ENCODE measurements around the gene JMJD1C. TPM values are rescaled to one million over a fixed set of nuclear protein-coding genes. Genes with fewer than 3 reads are reported as not detected.

The JMJD1C gene
- total RNA-seq, 1 donor from 2014 or later: 105 TPM

DNA sequence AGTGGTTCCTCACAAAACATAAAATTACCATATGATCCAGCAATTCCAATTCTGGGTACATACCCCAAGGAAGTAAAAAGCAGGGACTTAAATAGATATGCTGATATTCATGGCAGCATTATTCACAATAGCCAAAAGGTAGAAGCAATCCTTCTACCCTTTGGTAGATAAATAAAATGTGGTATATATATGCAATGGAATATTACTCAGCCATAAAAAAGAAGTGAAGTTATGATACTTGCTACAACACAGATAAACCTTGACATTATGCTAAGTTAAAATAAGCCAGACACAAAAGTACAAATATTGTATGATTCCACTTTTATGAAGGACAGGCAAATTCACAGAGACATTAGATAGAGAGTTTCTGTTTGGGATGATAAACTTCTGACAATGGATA, 13.3 kb downstream of the JMJD1C start:
- TF ChIP-seq POLR2AphosphoS5 (IDR thresholded peaks at IDR 0.05; ENCODE audit: insufficient read depth in 1 of 2, low read depth in 1 of 2) (no peak), POLR2A (IDR thresholded peaks at IDR 0.05) (no peak)
- TF ChIP-seq, protein P1, sequence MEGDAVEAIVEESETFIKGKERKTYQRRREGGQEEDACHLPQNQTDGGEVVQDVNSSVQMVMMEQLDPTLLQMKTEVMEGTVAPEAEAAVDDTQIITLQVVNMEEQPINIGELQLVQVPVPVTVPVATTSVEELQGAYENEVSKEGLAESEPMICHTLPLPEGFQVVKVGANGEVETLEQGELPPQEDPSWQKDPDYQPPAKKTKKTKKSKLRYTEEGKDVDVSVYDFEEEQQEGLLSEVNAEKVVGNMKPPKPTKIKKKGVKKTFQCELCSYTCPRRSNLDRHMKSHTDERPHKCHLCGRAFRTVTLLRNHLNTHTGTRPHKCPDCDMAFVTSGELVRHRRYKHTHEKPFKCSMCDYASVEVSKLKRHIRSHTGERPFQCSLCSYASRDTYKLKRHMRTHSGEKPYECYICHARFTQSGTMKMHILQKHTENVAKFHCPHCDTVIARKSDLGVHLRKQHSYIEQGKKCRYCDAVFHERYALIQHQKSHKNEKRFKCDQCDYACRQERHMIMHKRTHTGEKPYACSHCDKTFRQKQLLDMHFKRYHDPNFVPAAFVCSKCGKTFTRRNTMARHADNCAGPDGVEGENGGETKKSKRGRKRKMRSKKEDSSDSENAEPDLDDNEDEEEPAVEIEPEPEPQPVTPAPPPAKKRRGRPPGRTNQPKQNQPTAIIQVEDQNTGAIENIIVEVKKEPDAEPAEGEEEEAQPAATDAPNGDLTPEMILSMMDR (IDR thresholded peaks at IDR 0.05): no peak
- intact Hi-C loops (cut with DNase I): no loop called here
- Histone ChIP-seq H3K27me3 (no peaks in the 10 kb centered on the region), H3K36me3 (no peaks in the 10 kb centered on the region), H3K9me3 (no peaks in the 10 kb centered on the region), H3K4me1 (peaks cover 5% of the 10 kb centered on the region), H3K4me3 (no peak overlapping the region), H3K27ac (no peak overlapping the region)
- DNase-seq (ENCODE audit: extremely low spot score in 2 of 2): no peak

DNA sequence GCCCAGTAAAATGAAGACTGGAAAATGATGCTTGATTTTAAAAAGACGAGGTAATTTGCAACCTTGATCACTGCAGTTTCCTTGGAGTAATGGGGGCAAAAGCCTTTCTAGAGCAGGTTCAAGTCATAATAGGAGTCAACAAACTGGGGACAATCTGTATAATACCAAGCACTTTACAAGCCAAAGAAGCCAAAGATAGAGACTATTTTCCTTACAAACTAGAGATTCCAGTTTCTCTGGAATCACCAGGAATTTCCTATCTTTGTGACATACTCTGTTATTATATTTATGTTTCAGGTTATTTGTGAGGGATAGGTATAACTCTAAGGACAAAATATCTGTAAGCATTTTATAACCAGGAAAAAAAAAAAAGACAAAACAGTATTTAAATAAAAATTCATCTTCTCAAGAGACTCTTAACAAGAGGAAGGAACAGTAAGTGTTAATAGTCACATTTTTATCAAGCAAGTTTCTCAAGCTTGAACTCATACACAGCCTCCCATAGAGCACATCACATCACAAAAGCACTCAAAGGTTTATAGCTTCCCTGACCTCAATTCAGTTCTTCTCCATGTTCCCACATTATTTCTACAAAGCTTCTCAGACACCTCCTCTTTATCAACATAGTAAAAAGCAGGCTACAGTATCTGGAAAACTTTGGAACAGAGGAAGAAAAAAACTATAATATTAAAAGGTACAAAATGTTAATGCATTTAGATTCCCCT, 18.9 kb downstream of the JMJD1C start:
- Histone ChIP-seq H3K36me3 (no peaks in the 10 kb centered on the region), H3K27me3 (no peaks in the 10 kb centered on the region), H3K9me3 (no peaks in the 10 kb centered on the region), H3K4me1 (no peaks in the 10 kb centered on the region), H3K4me3 (no peak overlapping the region), H3K27ac (no peak overlapping the region)
- TF ChIP-seq, protein P1 (IDR thresholded peaks at IDR 0.05): no peak
- TF ChIP-seq POLR2A (IDR thresholded peaks at IDR 0.05): no peak
- TF ChIP-seq POLR2AphosphoS5 (IDR thresholded peaks at IDR 0.05; ENCODE audit: insufficient read depth in 1 of 2, low read depth in 1 of 2): no peak
- DNase-seq (ENCODE audit: extremely low spot score in 2 of 2): no peak
- intact Hi-C loops (cut with DNase I): no loop called here

DNA sequence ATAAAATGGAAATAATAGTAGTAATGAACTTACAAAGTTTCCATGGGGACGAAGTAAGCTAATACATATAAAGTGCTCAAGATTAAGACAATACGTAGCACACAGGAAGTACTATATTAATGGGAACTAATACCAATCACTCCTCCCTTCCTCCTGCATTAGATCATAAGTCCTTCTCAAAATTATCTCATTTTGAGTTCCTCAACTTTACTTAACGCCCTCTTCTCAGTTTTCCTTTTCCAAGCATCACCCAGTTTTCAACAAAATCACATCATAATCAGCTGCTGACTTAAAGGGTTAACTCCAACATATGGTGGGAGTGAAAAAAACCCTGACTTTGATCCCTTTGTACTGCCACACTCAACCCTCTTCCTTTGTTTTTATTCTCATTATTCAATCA, 24.4 kb downstream of the JMJD1C start:
- DNase-seq (ENCODE audit: extremely low spot score in 2 of 2): no peak
- TF ChIP-seq, protein P1 (IDR thresholded peaks at IDR 0.05): no peak
- no peak for TF ChIP-seq POLR2AphosphoS5 (IDR thresholded peaks at IDR 0.05; ENCODE audit: insufficient read depth in 1 of 2, low read depth in 1 of 2)
- no peak for TF ChIP-seq POLR2A (IDR thresholded peaks at IDR 0.05)
- intact Hi-C loops (cut with DNase I): no loop called here
- H3K4me1 ChIP-seq: peaks cover 16% of the 10 kb centered on the region
- H3K27me3 ChIP-seq: no peaks in the 10 kb centered on the region
- no peak overlapping the region for H3K27ac ChIP-seq
- H3K36me3 ChIP-seq: no peaks in the 10 kb centered on the region
- no peak overlapping the region for H3K4me3 ChIP-seq
- no peaks in the 10 kb centered on the region for H3K9me3 ChIP-seq

DNA sequence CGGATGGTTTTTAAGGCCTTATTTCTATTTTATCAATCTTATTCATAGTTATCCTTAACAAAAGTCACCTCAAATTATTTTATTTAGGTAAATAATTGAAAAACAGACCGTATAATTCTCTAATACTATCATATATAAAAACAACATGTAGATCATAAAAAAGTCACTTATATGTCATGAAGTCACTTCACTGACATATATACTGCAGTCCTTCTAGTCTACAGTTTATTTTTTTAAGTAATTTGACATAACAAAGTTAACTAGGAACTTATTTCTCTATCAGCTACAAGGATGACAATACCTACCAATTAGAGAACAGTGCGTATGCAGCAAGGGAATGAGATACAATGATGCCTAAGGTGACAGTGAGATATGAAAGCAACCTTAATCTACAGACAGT, 26.2 kb downstream of the JMJD1C start:
- no peak overlapping the region for H3K4me3 ChIP-seq
- no peaks in the 10 kb centered on the region for H3K36me3 ChIP-seq
- DNase-seq (ENCODE audit: extremely low spot score in 2 of 2): no peak
- TF ChIP-seq POLR2A (IDR thresholded peaks at IDR 0.05) (no peak), POLR2AphosphoS5 (IDR thresholded peaks at IDR 0.05; ENCODE audit: insufficient read depth in 1 of 2, low read depth in 1 of 2) (no peak)
- TF ChIP-seq, protein P1 (IDR thresholded peaks at IDR 0.05): no peak
- H3K27ac ChIP-seq: no peak overlapping the region
- H3K27me3 ChIP-seq: no peaks in the 10 kb centered on the region
- H3K4me1 ChIP-seq: peaks cover 20% of the 10 kb centered on the region
- intact Hi-C loops (cut with DNase I): no loop called here
- H3K9me3 ChIP-seq: no peaks in the 10 kb centered on the region
